Naive thymus-derived CD8-positive, alpha-beta T cell (primary cell): ENCODE measurements around the gene FAM186B. TPM values are rescaled to one million over a fixed set of nuclear protein-coding genes. Genes with fewer than 3 reads are reported as not detected.
"Not testable (repeated sequence)": the region's sequence is repeated elsewhere in the genome, so short reads cannot be mapped to it uniquely, and the experiment has no call there.

ENCODE experiments used
- ATAC-seq, 2 donors: fragments of 150-1000 bp; cut with Tn5 transposase in 1 of 2; sonication (Bioruptor Pico), chemical (Tn5 transposase) in 1 of 2; 1 replicate in 1 of 2; 2 replicates in 1 of 2; pipeline ENCODE4 v1.10.0; 2021; ENCODE audit warnings: mild to moderate bottlenecking in 2 of 2, moderate library complexity in 2 of 2
- POLR2A ChIA-PET: fragments of 350-600 bp; sonication (Branson Sonifier 250); formaldehyde crosslinking; loops from one replicate; lab custom pipeline; 2021; ENCODE audit warnings: antibody characterized with exemption; lab: Charles Lee
- DNase-seq, 10 donors: peaks; one replicate each; pipeline versions ENCODE4 v3.0.0 to v3.0.0-alpha.2; 2020 to 2022
- H3K27ac Mint-ChIP-seq, 10 donors: one replicate each; pipeline ENCODE4 v1.8.0; 2020 to 2022; ENCODE audit warnings: mild to moderate bottlenecking in 10 of 10, mixed read lengths in 10 of 10, moderate library complexity in 4 of 10, inconsistent platforms in 1 of 10
- H3K27me3 Mint-ChIP-seq, 5 donors: one replicate each; pipeline ENCODE4 v1.8.0; 2021 to 2022; ENCODE audit warnings: mixed read lengths in 5 of 5
- H3K36me3 Mint-ChIP-seq, 3 donors: one replicate each; pipeline ENCODE4 v1.8.0; 2020 to 2022; ENCODE audit warnings: mixed read lengths in 3 of 3, mild to moderate bottlenecking in 2 of 3, inconsistent platforms in 1 of 3
- H3K4me1 Mint-ChIP-seq, 4 donors: one replicate each; pipeline ENCODE4 v1.8.0; 2021 to 2022; ENCODE audit warnings: mixed read lengths in 4 of 4
- H3K4me3 Mint-ChIP-seq, 10 donors: one replicate each; pipeline ENCODE4 v1.8.0; 2020 to 2022; ENCODE audit warnings: mild to moderate bottlenecking in 10 of 10, mixed read lengths in 10 of 10, moderate library complexity in 6 of 10, inconsistent platforms in 1 of 10
- H3K9me3 Mint-ChIP-seq, 9 donors: one replicate each; pipeline ENCODE4 v1.8.0; 2020 to 2022; ENCODE audit warnings: mixed read lengths in 9 of 9, mild to moderate bottlenecking in 3 of 9, inconsistent platforms in 1 of 9, moderate library complexity in 1 of 9
- polyA plus RNA-seq, 3 donors: library from polyadenylated mRNA; unstranded; fragments of 300-500 nt; fragmentation: Illumina TruSeq; gene quantifications; one replicate each; pipeline ENCODE4 v1.2.3, GENCODE V29; 2021
- total RNA-seq, 8 experiments: library from RNA in 2 of 8; stranded (reverse) in 2 of 8; gene quantifications; one replicate each; pipeline ENCODE4 v1.2.3 and lab custom pipeline; 2021 to 2026

Gene FAM186B, protein sequence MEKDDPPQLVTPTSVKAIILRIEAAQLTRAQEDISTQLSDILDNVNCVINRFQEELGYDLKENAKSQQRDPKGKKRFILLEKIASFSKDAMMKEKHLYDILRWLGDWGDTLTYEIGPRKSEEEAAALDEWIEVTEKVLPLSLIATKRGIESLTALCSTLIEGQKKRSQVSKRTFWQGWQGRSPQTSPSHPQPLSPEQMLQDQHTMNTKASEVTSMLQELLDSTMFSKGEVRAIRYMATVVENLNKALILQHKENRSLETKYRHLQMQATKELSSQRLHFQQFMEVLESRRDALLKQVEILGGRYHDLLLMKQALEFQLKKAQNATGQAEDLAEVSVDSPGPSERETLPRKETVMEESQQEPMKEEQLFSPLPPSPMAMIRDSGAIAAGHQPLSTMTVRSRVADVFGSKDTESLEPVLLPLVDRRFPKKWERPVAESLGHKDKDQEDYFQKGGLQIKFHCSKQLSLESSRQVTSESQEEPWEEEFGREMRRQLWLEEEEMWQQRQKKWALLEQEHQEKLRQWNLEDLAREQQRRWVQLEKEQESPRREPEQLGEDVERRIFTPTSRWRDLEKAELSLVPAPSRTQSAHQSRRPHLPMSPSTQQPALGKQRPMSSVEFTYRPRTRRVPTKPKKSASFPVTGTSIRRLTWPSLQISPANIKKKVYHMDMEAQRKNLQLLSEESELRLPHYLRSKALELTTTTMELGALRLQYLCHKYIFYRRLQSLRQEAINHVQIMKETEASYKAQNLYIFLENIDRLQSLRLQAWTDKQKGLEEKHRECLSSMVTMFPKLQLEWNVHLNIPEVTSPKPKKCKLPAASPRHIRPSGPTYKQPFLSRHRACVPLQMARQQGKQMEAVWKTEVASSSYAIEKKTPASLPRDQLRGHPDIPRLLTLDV
- total RNA-seq: under 1 TPM; 0.31 to 0.33 TPM
- polyA plus RNA-seq: under 1 TPM in 1 of 3 donors, not detected in 2; 0.14 TPM
- 0.50 to 1.5 (median 0.69) reads per million in 6 experiments for total RNA-seq (lab: John Stamatoyannopoulos, UW)

DNA sequence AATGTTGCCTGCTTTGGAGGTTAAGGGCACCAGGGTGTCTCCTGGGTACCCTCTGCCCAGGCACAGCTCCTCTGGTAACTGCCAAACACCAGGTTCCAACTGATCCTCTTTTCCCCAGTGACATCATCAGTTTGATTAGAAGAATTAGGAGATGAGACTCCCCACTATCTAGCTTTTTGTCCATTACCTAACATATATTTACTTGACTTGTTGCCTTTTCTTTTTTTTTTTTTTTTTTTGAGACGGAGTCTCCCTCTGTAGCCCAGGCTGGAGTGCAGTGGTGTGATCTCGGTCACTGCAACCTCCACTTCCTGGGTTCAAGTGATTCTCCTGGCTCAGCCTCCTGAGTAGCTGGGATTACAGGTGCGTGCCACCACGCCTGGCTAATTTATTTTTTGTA, at the start of gene FAM186B:
FAM186B (minus strand) TSS at position 101 of the 400 bp plus-strand sequence. CDS start 162 bp downstream, outside the sequence.
- peak within 1 kb of the TSS in 1 of 10 donors; percentile 4 for H3K4me3 Mint-ChIP-seq
- POLR2A ChIA-PET, H3K9me3 Mint-ChIP-seq, ATAC-seq, H3K36me3 Mint-ChIP-seq, H3K27me3 Mint-ChIP-seq, H3K4me1 Mint-ChIP-seq, DNase-seq: not testable (repeated sequence)
- H3K27ac Mint-ChIP-seq: peak within 1 kb of the TSS in 2 of 10 donors; percentile 11 to 14

DNA sequence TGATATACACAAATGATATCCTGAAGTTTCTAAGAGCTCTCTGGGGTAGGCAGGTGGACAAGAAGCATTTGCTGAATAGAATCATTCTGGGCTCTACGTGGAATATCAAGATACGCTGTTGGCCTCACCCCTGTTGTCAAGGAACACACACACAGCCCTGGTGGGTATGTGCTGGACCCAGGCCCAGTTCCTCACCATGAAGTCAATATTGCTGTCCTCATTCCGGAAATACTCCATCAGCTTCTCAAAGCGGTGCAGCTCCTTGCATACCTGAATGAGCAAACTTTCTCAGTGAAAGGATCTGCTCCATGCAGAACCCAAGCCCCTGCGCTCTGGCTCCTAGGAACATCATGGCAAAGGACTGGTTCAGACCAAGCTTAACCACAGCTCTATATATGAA, 49.3 kb upstream of the FAM186B start:
- Mint-ChIP-seq H3K36me3 (peaks cover 7 to 48% (median 17%) of the 10 kb centered on the region in 3 donors), H3K27me3 (no peaks in the 10 kb centered on the region), H3K4me1 (peaks cover 22 to 72% (median 35%) of the 10 kb centered on the region in 4 donors), H3K9me3 (no peaks in the 10 kb centered on the region), H3K27ac (peak overlapping the region in 4 of 10 donors; percentile 25 to 72 (median 49)), H3K4me3 (no peak overlapping the region)
- DNase-seq (no peak), ATAC-seq (no peak)
- POLR2A ChIA-PET: interaction anchor here (0.6 to 3.6 kb wide), 6 partner anchors 8 to 52 kb away, joined by 3 to 23 read pairs (median 5); partner anchors contain the start of gene FMNL3

DNA sequence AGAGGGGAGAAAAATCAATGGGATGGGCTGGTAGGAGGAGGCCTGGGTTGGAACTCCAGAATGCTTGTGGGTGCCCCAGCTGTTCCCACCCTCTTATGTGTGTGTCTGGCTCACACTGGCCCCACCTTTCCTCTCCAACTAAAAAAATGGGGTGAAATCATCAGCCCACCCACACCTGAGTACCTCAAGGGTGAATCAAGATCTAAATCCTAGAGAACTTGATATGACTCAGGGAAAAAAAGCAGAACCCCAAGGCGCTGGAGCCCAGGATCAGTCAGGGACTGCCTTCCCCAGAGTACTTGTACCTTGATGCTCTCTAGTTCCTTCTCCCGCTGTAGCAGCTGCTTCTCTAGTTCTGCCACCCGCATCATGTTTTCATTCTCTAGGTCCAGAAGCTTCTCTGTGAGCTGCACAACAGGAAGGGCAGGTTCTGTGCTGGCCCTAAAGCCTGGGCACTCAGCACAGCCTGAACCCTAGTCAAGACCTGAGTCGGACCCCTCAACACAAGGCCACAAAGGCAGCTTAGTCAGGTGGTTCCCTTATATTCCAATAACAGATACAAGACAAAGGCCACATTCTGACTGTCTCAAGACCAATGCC, 47.6 kb upstream of the FAM186B start:
- Mint-ChIP-seq H3K27me3 (no peaks in the 10 kb centered on the region), H3K36me3 (peaks cover 5 to 47% (median 9%) of the 10 kb centered on the region in 3 donors), H3K4me3 (no peak overlapping the region), H3K9me3 (no peaks in the 10 kb centered on the region), H3K4me1 (peaks cover 26 to 80% (median 43%) of the 10 kb centered on the region in 4 donors), H3K27ac (peak overlapping the region in 2 of 10 donors; percentile 2 to 42)
- DNase-seq (no peak), ATAC-seq (no peak)
- POLR2A ChIA-PET: interaction anchor here (2.1 kb wide), 1 partner anchor 54 kb away, joined by 8 read pairs; the partner anchor contains the start of gene FMNL3

DNA sequence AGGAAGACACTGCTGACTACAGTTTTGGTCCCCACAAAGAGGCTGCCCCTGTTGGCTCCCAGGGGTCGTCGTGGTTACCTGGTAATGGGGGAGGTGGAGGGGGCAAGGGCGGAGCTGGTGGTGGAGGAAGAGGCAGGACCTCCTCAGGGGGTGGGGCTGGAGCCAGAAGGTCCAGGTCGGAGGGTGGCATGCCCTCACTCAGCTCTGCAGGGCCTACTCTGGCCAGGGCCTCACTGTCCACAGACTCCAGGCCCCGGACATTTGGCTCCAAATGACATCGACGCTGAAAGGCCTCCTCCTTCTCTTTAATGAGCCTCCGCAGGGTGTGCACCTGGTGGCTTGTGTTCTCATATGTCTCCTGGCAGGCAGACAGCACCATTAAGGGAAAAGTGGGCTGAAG, 46.4 kb upstream of the FAM186B start:
- DNase-seq (no peak), ATAC-seq (no peak)
- Mint-ChIP-seq H3K9me3 (no peaks in the 10 kb centered on the region), H3K4me3 (no peak overlapping the region), H3K27ac (peak overlapping the region in 6 of 10 donors; percentile 4 to 49 (median 19)), H3K4me1 (peaks cover 20 to 78% (median 39%) of the 10 kb centered on the region in 4 donors), H3K27me3 (no peaks in the 10 kb centered on the region), H3K36me3 (peaks cover 0 to 45% (median 8%) of the 10 kb centered on the region in 3 donors)
- POLR2A ChIA-PET: interaction anchor here (1.5 to 2.0 kb wide), 2 partner anchors 11 to 23 kb away, joined by 4 to 5 read pairs; no protein-coding TSS in a partner anchor

DNA sequence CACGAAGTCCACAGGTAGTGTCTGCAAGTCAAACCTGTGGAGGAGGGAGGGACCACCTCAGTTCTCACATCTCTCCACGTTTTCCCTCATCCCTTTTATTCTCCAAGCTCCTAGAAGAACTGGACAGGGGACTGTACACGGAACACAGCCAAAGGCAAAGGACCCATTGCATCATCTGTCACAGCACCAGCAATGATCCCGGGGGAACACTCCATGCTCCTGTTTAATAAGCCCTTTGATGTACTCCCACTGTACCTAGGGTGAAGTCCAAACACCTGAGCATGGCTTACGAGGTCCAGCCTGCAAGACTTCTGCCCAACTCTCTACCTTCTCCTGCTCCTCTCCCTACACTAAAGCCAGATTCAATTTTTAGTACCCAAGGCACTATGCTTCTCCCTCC, 44.5 kb upstream of the FAM186B start:
- peaks cover 19 to 73% (median 36%) of the 10 kb centered on the region in 4 donors for H3K4me1 Mint-ChIP-seq
- POLR2A ChIA-PET: interaction anchor here (1.7 to 3.2 kb wide), 4 partner anchors 11 to 53 kb away, joined by 6 to 18 read pairs (median 10); no protein-coding TSS in a partner anchor
- H3K9me3 Mint-ChIP-seq: no peaks in the 10 kb centered on the region
- peaks cover 0 to 61% (median 12%) of the 10 kb centered on the region in 3 donors for H3K36me3 Mint-ChIP-seq
- no peak overlapping the region for H3K4me3 Mint-ChIP-seq
- H3K27me3 Mint-ChIP-seq: no peaks in the 10 kb centered on the region
- DNase-seq (no peak), ATAC-seq (no peak)
- H3K27ac Mint-ChIP-seq: peak overlapping the region in 9 of 10 donors; percentile 9 to 72 (median 33)

DNA sequence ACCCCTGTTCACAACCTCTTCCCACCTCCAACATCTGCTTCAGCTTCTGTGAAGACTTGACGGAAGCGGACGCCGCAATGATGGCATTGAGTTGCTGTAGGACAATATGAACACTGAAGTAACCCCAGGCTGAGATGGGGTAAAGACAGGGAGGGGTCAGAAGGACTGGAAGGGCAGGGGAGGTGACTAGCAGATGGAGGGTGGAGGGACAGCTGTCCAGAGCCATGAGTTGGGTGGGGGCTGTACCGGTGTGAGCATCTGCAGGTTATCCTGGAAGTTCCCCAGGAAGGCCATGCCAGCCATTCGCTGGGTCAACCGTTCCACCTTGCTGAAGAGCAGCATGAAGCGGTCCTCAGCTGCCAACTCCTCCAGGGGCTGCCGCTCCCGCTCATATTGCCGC, 44.0 kb upstream of the FAM186B start:
- ATAC-seq: no peak
- Mint-ChIP-seq H3K27ac (peak overlapping the region in 8 of 10 donors; percentile 20 to 83 (median 62)), H3K4me1 (peaks cover 21 to 73% (median 39%) of the 10 kb centered on the region in 4 donors), H3K9me3 (no peaks in the 10 kb centered on the region), H3K36me3 (peaks cover 0 to 56% (median 10%) of the 10 kb centered on the region in 3 donors), H3K4me3 (no peak overlapping the region), H3K27me3 (no peaks in the 10 kb centered on the region)
- no peak for DNase-seq
- POLR2A ChIA-PET: interaction anchor here (0.6 to 3.2 kb wide), 5 partner anchors 11 to 723 kb away, joined by 3 to 18 read pairs (median 10); no protein-coding TSS in a partner anchor

DNA sequence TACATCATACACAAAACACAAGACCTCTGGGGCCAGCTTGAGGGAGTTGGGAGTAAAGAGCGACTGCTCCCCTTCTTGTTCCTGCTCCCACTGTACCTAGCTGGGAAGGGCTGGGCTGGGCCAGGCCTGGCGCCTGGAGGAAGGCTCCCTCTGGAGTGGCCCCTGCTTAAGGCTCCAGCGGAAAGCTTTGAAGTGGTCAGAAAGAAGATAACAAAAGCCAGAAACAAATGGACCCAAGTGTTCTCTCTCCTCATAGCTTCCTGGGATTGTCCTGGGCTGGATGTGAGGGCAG, 43.2 kb upstream of the FAM186B start:
- Mint-ChIP-seq H3K4me1 (peaks cover 20 to 71% (median 42%) of the 10 kb centered on the region in 4 donors), H3K36me3 (peaks cover 0 to 50% (median 10%) of the 10 kb centered on the region in 3 donors), H3K27me3 (no peaks in the 10 kb centered on the region), H3K4me3 (no peak overlapping the region), H3K9me3 (no peaks in the 10 kb centered on the region), H3K27ac (peak overlapping the region in 9 of 10 donors; percentile 51 to 88 (median 68))
- POLR2A ChIA-PET: interaction anchor here (0.6 to 3.2 kb wide), 11 partner anchors 11 to 722 kb away, joined by 3 to 18 read pairs (median 6); partner anchors contain the start of gene FMNL3
- DNase-seq: no peak
- ATAC-seq: no peak

DNA sequence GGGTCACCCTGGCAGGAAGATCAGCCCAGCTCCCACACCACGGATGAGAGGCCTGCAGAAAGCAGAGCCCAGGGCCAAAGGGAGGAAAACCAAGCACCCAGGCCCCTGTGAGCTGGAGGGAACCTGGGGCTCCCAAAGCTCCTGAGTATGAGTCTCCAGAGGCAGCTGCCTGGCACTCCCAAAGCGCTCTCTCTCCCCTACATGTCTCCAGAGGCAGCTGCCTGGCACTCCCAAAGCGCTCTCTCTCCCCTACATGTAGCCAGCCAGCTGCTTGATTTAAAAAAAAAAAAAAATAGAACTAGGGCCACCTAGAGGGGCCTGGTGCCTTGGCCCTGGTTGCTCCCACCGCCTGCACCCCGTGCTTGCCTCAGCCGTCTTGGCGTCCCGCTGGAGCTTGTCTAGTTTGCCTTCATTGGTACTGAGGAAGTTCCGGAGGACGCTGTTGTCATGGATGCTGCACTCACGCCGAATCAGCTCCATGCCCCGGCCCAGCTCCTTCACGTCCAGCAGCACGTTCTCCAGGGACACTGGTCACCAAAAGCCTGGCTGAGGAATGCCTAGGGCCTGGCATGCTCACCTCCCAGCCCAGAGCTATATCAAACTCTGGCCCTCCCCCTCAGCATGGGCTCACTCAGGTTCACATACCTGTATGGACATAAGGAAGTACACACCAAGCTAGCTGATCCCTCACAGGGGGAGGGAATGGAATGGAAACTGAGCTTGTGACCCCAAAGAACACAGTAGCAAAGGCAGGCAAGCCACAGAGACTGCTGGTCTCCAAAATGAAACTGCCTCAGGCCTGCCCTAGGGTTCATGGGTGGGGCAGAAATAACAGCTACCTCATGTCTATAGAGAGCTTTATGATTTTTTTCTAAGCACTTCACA, 42.6 kb upstream of the FAM186B start:
- Mint-ChIP-seq H3K4me1 (peaks cover 20 to 67% (median 42%) of the 10 kb centered on the region in 4 donors), H3K27ac (peak overlapping the region; percentile 43 to 88 (median 62)), H3K4me3 (no peak overlapping the region), H3K9me3 (no peaks in the 10 kb centered on the region), H3K27me3 (no peaks in the 10 kb centered on the region), H3K36me3 (peaks cover 0 to 49% (median 10%) of the 10 kb centered on the region in 3 donors)
- no peak for ATAC-seq
- no peak for DNase-seq
- POLR2A ChIA-PET: interaction anchor here (0.9 to 3.2 kb wide), 12 partner anchors 8 to 64 kb away, joined by 3 to 18 read pairs (median 6); partner anchors contain the start of gene FMNL3

DNA sequence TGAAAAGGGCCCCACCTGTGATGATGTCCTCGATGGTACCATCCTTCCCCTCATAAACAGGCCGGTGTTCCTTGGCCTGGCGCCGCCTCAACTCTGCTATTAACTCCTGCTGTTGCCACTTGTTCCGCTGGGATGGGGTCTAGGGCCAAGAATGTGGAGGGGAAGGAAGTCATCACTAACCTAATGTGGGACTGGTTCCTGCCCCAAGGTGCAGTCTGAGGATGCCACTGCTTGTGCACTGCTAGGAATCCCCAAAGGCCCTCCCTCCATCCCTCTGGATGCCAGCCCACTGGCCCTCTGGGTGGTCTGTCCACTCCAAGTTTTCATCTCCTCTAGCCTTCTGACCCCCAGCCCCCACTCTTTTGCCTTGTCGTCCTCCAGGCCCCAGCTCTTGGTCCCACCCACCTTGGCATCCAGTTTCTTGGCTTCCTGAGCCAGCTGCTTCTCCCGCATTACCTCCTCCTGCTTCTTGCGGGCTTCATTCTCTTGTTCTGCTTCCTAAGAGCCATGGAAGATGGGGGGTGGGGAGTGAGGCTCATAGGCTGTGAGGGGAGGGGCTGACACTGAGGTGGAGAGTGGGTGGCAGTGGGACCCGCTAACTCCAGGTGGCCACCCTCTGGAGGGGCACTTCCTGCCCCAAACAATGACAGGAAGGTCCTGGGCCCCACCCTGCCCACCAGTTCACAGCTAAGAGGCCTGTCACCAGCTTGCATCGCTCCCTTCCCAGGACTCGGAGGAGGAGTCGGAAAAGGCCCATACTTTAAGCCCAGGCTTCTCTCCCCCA, 41.6 kb upstream of the FAM186B start:
- ATAC-seq (no peak), DNase-seq (no peak)
- no peaks in the 10 kb centered on the region for H3K27me3 Mint-ChIP-seq
- peaks cover 0 to 45% (median 10%) of the 10 kb centered on the region in 3 donors for H3K36me3 Mint-ChIP-seq
- no peaks in the 10 kb centered on the region for H3K9me3 Mint-ChIP-seq
- peak overlapping the region in 6 of 10 donors; percentile 2 to 75 (median 42) for H3K27ac Mint-ChIP-seq
- POLR2A ChIA-PET: interaction anchor here (1.2 to 3.2 kb wide), 5 partner anchors 9 to 65 kb away, joined by 3 to 18 read pairs (median 7); partner anchors contain the start of gene FMNL3
- peaks cover 20 to 57% (median 40%) of the 10 kb centered on the region in 4 donors for H3K4me1 Mint-ChIP-seq
- no peak overlapping the region for H3K4me3 Mint-ChIP-seq

DNA sequence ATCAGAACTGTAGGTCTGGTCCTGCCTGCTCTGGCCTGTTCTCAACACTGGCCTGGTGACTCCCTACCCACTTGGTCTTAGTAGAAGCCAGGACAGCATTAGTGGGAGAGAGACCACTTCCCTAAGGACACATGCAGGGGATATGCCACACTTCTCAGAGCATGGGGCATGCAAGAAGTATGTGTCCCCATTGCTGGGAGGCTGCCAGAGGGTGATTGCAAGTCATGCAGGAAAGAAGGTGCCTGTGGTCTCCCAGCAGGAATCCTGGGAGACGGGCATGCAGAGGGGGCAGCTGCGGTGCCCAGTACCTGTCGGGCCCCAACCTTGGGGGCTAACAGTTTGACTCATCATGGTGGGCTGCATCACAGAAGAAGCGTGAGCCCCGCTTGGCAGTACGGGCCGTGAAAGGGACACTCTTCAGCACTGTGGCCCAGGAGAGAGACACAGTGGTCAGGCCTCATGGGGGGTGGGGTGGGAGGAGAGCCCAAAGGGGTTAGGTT, 40.9 kb upstream of the FAM186B start:
- POLR2A ChIA-PET: interaction anchor here (1.2 to 5.9 kb wide), 7 partner anchors 8 to 60 kb away, joined by 3 to 93 read pairs (median 9); partner anchors contain the start of gene FMNL3

More for the DNA sequence above, 40.9 kb upstream of the FAM186B start:
- H3K36me3 Mint-ChIP-seq: peaks cover 0 to 45% (median 10%) of the 10 kb centered on the region in 3 donors
- peaks cover 20 to 51% (median 40%) of the 10 kb centered on the region in 4 donors for H3K4me1 Mint-ChIP-seq
- peak overlapping the region in 7 of 10 donors; percentile 27 to 87 (median 71) for H3K27ac Mint-ChIP-seq
- H3K4me3 Mint-ChIP-seq: no peak overlapping the region
- no peak for DNase-seq
- no peak for ATAC-seq
- no peaks in the 10 kb centered on the region for H3K27me3 Mint-ChIP-seq
- no peaks in the 10 kb centered on the region for H3K9me3 Mint-ChIP-seq
